Spleen (tissue), 11 donors: ENCODE measurements around the gene METTL8. TPM values are rescaled to one million over a fixed set of nuclear protein-coding genes. Genes with fewer than 3 reads are reported as not detected.

ENCODE experiments used
- DNase-seq: peaks from one replicate; pipeline ENCODE4 v3.0.0-alpha.2; 2020
- H3K27ac ChIP-seq, 8 donors: fragments of 200-600 bp; sonication (generic) in 7 of 8; 1 replicate in 4 of 8; 2 replicates in 4 of 8; pipeline versions ENCODE4 v1.5.0 to v1.8.0; 2016 to 2021; ENCODE audit warnings: inconsistent platforms in 4 of 8, mild to moderate bottlenecking in 4 of 8, moderate library complexity in 1 of 8
- H3K27me3 ChIP-seq, 7 donors: fragments of 200-600 bp; sonication (generic) in 6 of 7; replicated peaks in 1 of 7; 1 replicate in 4 of 7; 2 replicates in 3 of 7; pipeline versions ENCODE4 v1.5.0 to v1.8.0; 2016 to 2021; ENCODE audit warnings: inconsistent platforms in 3 of 7, mild to moderate bottlenecking in 1 of 7
- H3K36me3 ChIP-seq, 6 donors: fragments of 200-600 bp; sonication (generic) in 5 of 6; 1 replicate in 4 of 6; 2 replicates in 2 of 6; pipeline versions ENCODE4 v1.5.0 to v1.8.0; 2016 to 2021; ENCODE audit warnings: inconsistent platforms in 2 of 6
- H3K4me1 ChIP-seq, 6 donors: fragments of 200-600 bp; sonication (generic) in 5 of 6; 1 replicate in 3 of 6; 2 replicates in 3 of 6; pipeline versions ENCODE4 v1.5.0 to v1.8.0; 2016 to 2021; ENCODE audit warnings: inconsistent platforms in 3 of 6
- H3K4me3 ChIP-seq, 8 donors: fragments of 200-600 bp; sonication (generic) in 7 of 8; 1 replicate in 4 of 8; 2 replicates in 4 of 8; pipeline versions ENCODE4 v1.5.0 to v1.8.0; 2016 to 2021; ENCODE audit warnings: inconsistent platforms in 4 of 8, mild to moderate bottlenecking in 4 of 8, moderate library complexity in 2 of 8
- H3K9me3 ChIP-seq, 8 donors: fragments of 200-600 bp; sonication (generic) in 7 of 8; 1 replicate in 4 of 8; 2 replicates in 4 of 8; pipeline versions ENCODE4 v1.5.0 to v1.8.0; 2016 to 2021; ENCODE audit warnings: inconsistent platforms in 4 of 8
- POLR2A ChIP-seq, 3 donors: fragments of 450-650 bp; IDR thresholded peaks; one replicate each; pipeline ENCODE4 v1.5.1; 2017; ENCODE audit warnings: antibody characterized with exemption in 3 of 3, mild to moderate bottlenecking in 1 of 3
- POLR2AphosphoS5 ChIP-seq, 3 donors: sonication (generic); formaldehyde crosslinking; IDR thresholded peaks; one replicate each; pipeline ENCODE4 v1.5.1; 2017; ENCODE audit warnings: antibody characterized with exemption in 3 of 3
- WGBS, 5 donors: extraction: QIAGEN DNeasy Blood & Tissue Kit in 3 of 5; methylation state at CpG; one replicate each; pipeline versions ENCODE4 v1.1.5 to v1.1.7; 2013 to 2018; 5-methylcytosine and 5-hydroxymethylcytosine counted together
- intact Hi-C: fragments of 100-400 bp; cut with DNase I; formaldehyde crosslinking; loops from one replicate; pipeline ENCODE4 v1.15.0; 2023; ENCODE audit warnings: low total_unique reads
- polyA plus RNA-seq, 3 donors: library from polyadenylated mRNA; stranded (reverse); fragments of 200-250 nt; gene quantifications; one replicate each; pipeline ENCODE4 v1.2.1, GENCODE V29; 2013
- total RNA-seq, 7 donors: library from RNA; depleted of rRNA in 3 of 7; stranded (reverse); fragments of >200 nt in 3 of 7; fragmentation: NEBNext Ultra II Directional in 4 of 7; extraction: Animal tissue kit (Norgen Biotek cat#: 25700) in 4 of 7; gene quantifications; one replicate each; pipeline versions ENCODE4 v1.1.0 to v1.2.1, GENCODE V29; 2016 to 2021
- TF ChIP-seq, protein P1 (sequence below), 11 experiments: fragments of 200-600 bp in 7 of 11; fragments of 450-650 bp in 4 of 11; sonication (generic) in 4 of 11; IDR thresholded peaks in 8 of 11; conservative IDR thresholded peaks in 3 of 11; 1 replicate in 7 of 11; 2 replicates in 4 of 11; pipeline versions ENCODE4 v1.4.0 to v1.8.0; 2016 to 2021; ENCODE audit warnings: antibody characterized with exemption in 11 of 11, inconsistent platforms in 4 of 11, mild to moderate bottlenecking in 1 of 11
- donor health status: healthy with polysubstance abuse.
- donor health status: DM: no; HTN: no; CAD: no; lungs with moderate emphysema.
- donor health status: DM: no; HTN: no; CAD: no.
- donor health status: Bipolar disorder and iron deficiency.
- donor health status: healthy.
- donor health status: DM: no; HTN: no; CAD: no.
- donor health status: DM: yes; HTN: yes; CAD: no.

The METTL8 gene
- total and polyA plus RNA-seq, 10 donors, result 15.4 to 48.7 (median 24.7) TPM

GRCh38 chr2:171289316-171289715, 144.5 kb downstream of the METTL8 start:
- no peaks in the 10 kb centered on the region for H3K4me1 ChIP-seq
- no peaks in the 10 kb centered on the region for H3K9me3 ChIP-seq
- no peaks in the 10 kb centered on the region for H3K27me3 ChIP-seq
- DNase-seq, result no peak
- intact Hi-C loops, result no loop called here
- no peak overlapping the region for H3K4me3 ChIP-seq
- TF ChIP-seq POLR2AphosphoS5 (IDR thresholded peaks at IDR 0.05) (no peak), POLR2A (IDR thresholded peaks at IDR 0.05) (no peak)
- TF ChIP-seq, protein P1, sequence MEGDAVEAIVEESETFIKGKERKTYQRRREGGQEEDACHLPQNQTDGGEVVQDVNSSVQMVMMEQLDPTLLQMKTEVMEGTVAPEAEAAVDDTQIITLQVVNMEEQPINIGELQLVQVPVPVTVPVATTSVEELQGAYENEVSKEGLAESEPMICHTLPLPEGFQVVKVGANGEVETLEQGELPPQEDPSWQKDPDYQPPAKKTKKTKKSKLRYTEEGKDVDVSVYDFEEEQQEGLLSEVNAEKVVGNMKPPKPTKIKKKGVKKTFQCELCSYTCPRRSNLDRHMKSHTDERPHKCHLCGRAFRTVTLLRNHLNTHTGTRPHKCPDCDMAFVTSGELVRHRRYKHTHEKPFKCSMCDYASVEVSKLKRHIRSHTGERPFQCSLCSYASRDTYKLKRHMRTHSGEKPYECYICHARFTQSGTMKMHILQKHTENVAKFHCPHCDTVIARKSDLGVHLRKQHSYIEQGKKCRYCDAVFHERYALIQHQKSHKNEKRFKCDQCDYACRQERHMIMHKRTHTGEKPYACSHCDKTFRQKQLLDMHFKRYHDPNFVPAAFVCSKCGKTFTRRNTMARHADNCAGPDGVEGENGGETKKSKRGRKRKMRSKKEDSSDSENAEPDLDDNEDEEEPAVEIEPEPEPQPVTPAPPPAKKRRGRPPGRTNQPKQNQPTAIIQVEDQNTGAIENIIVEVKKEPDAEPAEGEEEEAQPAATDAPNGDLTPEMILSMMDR (IDR thresholded peaks at IDR 0.05 in 8 of 11, conservative IDR thresholded peaks at IDR 0.05 in 3 of 11), result no peak
- H3K27ac ChIP-seq, result no peak overlapping the region
- H3K36me3 ChIP-seq, result no peaks in the 10 kb centered on the region

GRCh38 chr2:171287611-171288010, 146.2 kb downstream of the METTL8 start:
- 40 to 60% (median 52%) methylated on average over 4 of the region's 4 CpGs for WGBS, 5 donors
- no peak overlapping the region for H3K27ac ChIP-seq
- intact Hi-C loops, result no loop called here
- no peak overlapping the region for H3K4me3 ChIP-seq
- no peak for DNase-seq
- no peaks in the 10 kb centered on the region for H3K9me3 ChIP-seq
- no peak for TF ChIP-seq POLR2AphosphoS5 (IDR thresholded peaks at IDR 0.05)
- TF ChIP-seq, protein P1 (IDR thresholded peaks at IDR 0.05 in 8 of 11, conservative IDR thresholded peaks at IDR 0.05 in 3 of 11), result no peak
- no peak for TF ChIP-seq POLR2A (IDR thresholded peaks at IDR 0.05)
- H3K27me3 ChIP-seq, result no peaks in the 10 kb centered on the region
- H3K36me3 ChIP-seq, result no peaks in the 10 kb centered on the region
- no peaks in the 10 kb centered on the region for H3K4me1 ChIP-seq

- Histone ChIP-seq H3K9me3 (no peaks in the 10 kb centered on the region), H3K36me3 (no peaks in the 10 kb centered on the region), H3K27me3 (no peaks in the 10 kb centered on the region), H3K4me3 (no peak overlapping the region), H3K4me1 (no peaks in the 10 kb centered on the region), H3K27ac (no peak overlapping the region)
- intact Hi-C loops, result no loop called here
- no peak for DNase-seq
- no peak for TF ChIP-seq POLR2A (IDR thresholded peaks at IDR 0.05)
- no peak for TF ChIP-seq POLR2AphosphoS5 (IDR thresholded peaks at IDR 0.05)
- TF ChIP-seq, protein P1 (IDR thresholded peaks at IDR 0.05 in 8 of 11, conservative IDR thresholded peaks at IDR 0.05 in 3 of 11), result no peak
Observed at GRCh38 chr2:171287036-171287571, 146.7 kb downstream of the METTL8 start.

- intact Hi-C loops, result no loop called here
- H3K9me3 ChIP-seq, result no peaks in the 10 kb centered on the region
Observed at GRCh38 chr2:171281110-171281509, 152.7 kb downstream of the METTL8 start.

More at GRCh38 chr2:171281110-171281509, 152.7 kb downstream of the METTL8 start:
- H3K36me3 ChIP-seq, result no peaks in the 10 kb centered on the region
- DNase-seq, result no peak
- H3K27ac ChIP-seq, result no peak overlapping the region
- H3K27me3 ChIP-seq, result no peaks in the 10 kb centered on the region
- TF ChIP-seq POLR2AphosphoS5 (IDR thresholded peaks at IDR 0.05), result no peak
- no peak for TF ChIP-seq POLR2A (IDR thresholded peaks at IDR 0.05)
- TF ChIP-seq, protein P1 (IDR thresholded peaks at IDR 0.05 in 8 of 11, conservative IDR thresholded peaks at IDR 0.05 in 3 of 11), result no peak
- H3K4me3 ChIP-seq, result no peak overlapping the region
- no peaks in the 10 kb centered on the region for H3K4me1 ChIP-seq
- 96 to 98% (median 97%) methylated on average over 3 of the region's 3 CpGs for WGBS, 5 donors
